Thyroid gland (tissue), 4 donors: Measurements from ENCODE around the gene BBIP1.

Experiments
- CTCF ChIP-seq, 6 experiments: fragments of 200-600 bp in 3 of 6; fragments of 450-650 bp in 3 of 6; sonication (generic) in 3 of 6; IDR thresholded peaks; one replicate each; pipeline ENCODE4 v1.5.1; 2016 to 2019; ENCODE audit warnings: antibody characterized with exemption in 6 of 6, mild to moderate bottlenecking in 2 of 6, inconsistent platforms in 1 of 6, moderate library complexity in 1 of 6
- POLR2A ChIP-seq, 2 donors: fragments of 450-650 bp; IDR thresholded peaks; one replicate each; pipeline ENCODE4 v1.6.1; 2017; ENCODE audit warnings: antibody characterized with exemption in 2 of 2, mild to moderate bottlenecking in 2 of 2, moderate library complexity in 1 of 2

- TF ChIP-seq CTCF (IDR thresholded peaks at IDR 0.05) (no peak), POLR2A (IDR thresholded peaks at IDR 0.05) (no peak)
These were observed 8.8 kb downstream of the BBIP1 start for GRCh38 chr10:110910138-110910537.
